K562 (cell line): ENCODE results near the gene ZNF275. TPM values are rescaled to one million over a fixed set of nuclear protein-coding genes. Genes with fewer than 3 reads are reported as not detected.

Experiments used
- ATF1 ChIP-seq, 2 experiments: fragments of 450-650 bp in 1 of 2; IDR thresholded peaks; 2 replicates each; pipeline ENCODE4 v1.6.1; 2016; ENCODE audit warnings: missing compliant biosample characterization in 1 of 2, missing genetic modification characterization in 1 of 2
- CHAMP1 ChIP-seq: fragments of 450-650 bp; IDR thresholded peaks from 2 replicates; pipeline ENCODE4 v1.6.1; 2016; ENCODE audit warnings: mild to moderate bottlenecking
- CREM ChIP-seq: IDR thresholded peaks from 2 replicates; pipeline ENCODE4 v1.6.1; 2014; ENCODE audit warnings: antibody characterized with exemption, low read depth
- JUND ChIP-seq, 2 experiments: IDR thresholded peaks; 2 replicates in 1 of 2; 3 replicates in 1 of 2; pipeline ENCODE4 v1.6.1; 2011; ENCODE audit warnings: borderline replicate concordance in 2 of 2, low read depth in 2 of 2, low read length in 2 of 2, improper control_type of control experiment in 1 of 2, missing biosample characterization in 1 of 2, missing genetic modification characterization in 1 of 2, missing genetic modification reagents in 1 of 2
- REST ChIP-seq, 2 experiments: fragments of 450-650 bp; formaldehyde crosslinking in 1 of 2; IDR thresholded peaks; 2 replicates each; pipeline versions ENCODE4 v1.4.0 to v1.6.1; 2014 to 2020; ENCODE audit warnings: mild to moderate bottlenecking in 2 of 2, borderline replicate concordance in 1 of 2, low read depth in 1 of 2
- RFX7 ChIP-seq: fragments of 250-450 bp; sonication (Bioruptor Pico); IDR thresholded peaks from 2 replicates; pipeline ENCODE4 v1.5.1; 2021; ENCODE audit warnings: mild to moderate bottlenecking
- SMAD4 ChIP-seq: fragments of 250-450 bp; sonication (Bioruptor Pico); conservative IDR thresholded peaks from 2 replicates; pipeline ENCODE4 v1.8.0; 2021; ENCODE audit warnings: inconsistent platforms, mild to moderate bottlenecking, moderate library complexity
- SP1 ChIP-seq: sonication (generic); formaldehyde crosslinking; IDR thresholded peaks from 2 replicates; pipeline ENCODE4 v1.8.1; 2022; ENCODE audit warnings: mild to moderate bottlenecking, missing genetic modification reagents
- TRIM24 ChIP-seq, 2 experiments: fragments of 450-650 bp; IDR thresholded peaks; 2 replicates each; pipeline ENCODE4 v1.6.1; 2016
- YY1 ChIP-seq, 3 experiments: IDR thresholded peaks; 2 replicates each; pipeline ENCODE4 v1.6.1; 2011; ENCODE audit warnings: low read length in 2 of 3, mild to moderate bottlenecking in 2 of 3, moderate library complexity in 2 of 3, borderline replicate concordance in 1 of 3, control low read depth in 1 of 3, low read depth in 1 of 3; ENCODE audit not compliant: insufficient read depth in 3 of 3, insufficient replicate concordance in 2 of 3, control insufficient read depth in 1 of 3, insufficient read length in 1 of 3; ENCODE audit errors: extremely low read depth in 1 of 3
- polyA plus RNA-seq, 8 experiments: library from polyadenylated mRNA; depleted of rRNA in 4 of 8; stranded (reverse) in 5 of 8; unstranded in 3 of 8; fragments of >200 nt; fragmentation: Nextera tagmentation in 2 of 8; fragmentation: Illumina TruSeq in 1 of 8; extraction: Ambion mirVana in 2 of 8; extraction: Trizol in 1 of 8; gene quantifications; 2 replicates each; pipeline versions ENCODE4 v1.2.1 to v1.2.3, GENCODE V29; 2011 to 2014; ENCODE audit warnings: inconsistent platforms in 1 of 8, missing spikeins in 1 of 8
- total RNA-seq, 7 experiments: library from RNA; depleted of rRNA in 6 of 7; stranded (reverse); fragments of >200 nt in 6 of 7; fragmentation: Illumina TruSeq in 2 of 7; extraction: Trizol in 2 of 7; gene quantifications; 2 replicates each; pipeline versions ENCODE4 v1.2.1 to v1.2.3, GENCODE V29; 2011 to 2021; ENCODE audit warnings: low replicate concordance in 1 of 7
- TF ChIP-seq, protein P1 (sequence below), 3 experiments: IDR thresholded peaks in 2 of 3; conservative IDR thresholded peaks in 1 of 3; 2 replicates each; pipeline ENCODE4 v1.5.1; 2011 to 2012; ENCODE audit warnings: low read length in 3 of 3, mild to moderate bottlenecking in 3 of 3, control low read depth in 2 of 3, improper control_type of control experiment in 1 of 3, inconsistent platforms in 1 of 3, low read depth in 1 of 3, mixed read lengths in 1 of 3, moderate library complexity in 1 of 3; ENCODE audit not compliant: insufficient read depth in 2 of 3

Gene ZNF275
- total and polyA plus RNA-seq, 9 of the 15 experiments (the other 6 are each of a cell fraction or from before 2014, with no cell fraction given), result 2.1 to 19.1 (median 12.0) TPM

GRCh38 chrX:153400146-153401132 is 66.5 kb downstream of the ZNF275 start (continued):
- TF ChIP-seq YY1 (IDR thresholded peaks at IDR 0.05; ENCODE audit: borderline replicate concordance in 1 of 3, control insufficient read depth in 1 of 3, extremely low read depth in 1 of 3, insufficient read depth in 3 of 3, insufficient read length in 1 of 3, insufficient replicate concordance in 2 of 3, low read depth in 1 of 3, low read length in 2 of 3), result peak in 2 of 3 experiments; percentile 58 to 76
- no peak for TF ChIP-seq ATF1 (CRISPR knock-in tag; IDR thresholded peaks at IDR 0.05)
- TF ChIP-seq ATF1 (tag; IDR thresholded peaks at IDR 0.05), result no peak
- TF ChIP-seq, protein P1, sequence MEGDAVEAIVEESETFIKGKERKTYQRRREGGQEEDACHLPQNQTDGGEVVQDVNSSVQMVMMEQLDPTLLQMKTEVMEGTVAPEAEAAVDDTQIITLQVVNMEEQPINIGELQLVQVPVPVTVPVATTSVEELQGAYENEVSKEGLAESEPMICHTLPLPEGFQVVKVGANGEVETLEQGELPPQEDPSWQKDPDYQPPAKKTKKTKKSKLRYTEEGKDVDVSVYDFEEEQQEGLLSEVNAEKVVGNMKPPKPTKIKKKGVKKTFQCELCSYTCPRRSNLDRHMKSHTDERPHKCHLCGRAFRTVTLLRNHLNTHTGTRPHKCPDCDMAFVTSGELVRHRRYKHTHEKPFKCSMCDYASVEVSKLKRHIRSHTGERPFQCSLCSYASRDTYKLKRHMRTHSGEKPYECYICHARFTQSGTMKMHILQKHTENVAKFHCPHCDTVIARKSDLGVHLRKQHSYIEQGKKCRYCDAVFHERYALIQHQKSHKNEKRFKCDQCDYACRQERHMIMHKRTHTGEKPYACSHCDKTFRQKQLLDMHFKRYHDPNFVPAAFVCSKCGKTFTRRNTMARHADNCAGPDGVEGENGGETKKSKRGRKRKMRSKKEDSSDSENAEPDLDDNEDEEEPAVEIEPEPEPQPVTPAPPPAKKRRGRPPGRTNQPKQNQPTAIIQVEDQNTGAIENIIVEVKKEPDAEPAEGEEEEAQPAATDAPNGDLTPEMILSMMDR (IDR thresholded peaks at IDR 0.05 in 2 of 3, conservative IDR thresholded peaks at IDR 0.05 in 1 of 3; ENCODE audit: insufficient read depth in 2 of 3, low read depth in 1 of 3, low read length in 3 of 3), result peak; percentile 99 to 100 (median 100)
- TF ChIP-seq CHAMP1, result 0 out of 2 replicates have a peak, but pooled peaks have one; percentile 19
- TF ChIP-seq TRIM24 (IDR thresholded peaks at IDR 0.05), result no peak
- 0 out of 2 replicates have a peak, but pooled peaks have one; percentile 30 for TF ChIP-seq SMAD4 (CRISPR knock-in tag)
- TF ChIP-seq CREM, result peak; percentile 64
- TF ChIP-seq RFX7 (CRISPR knock-in tag), result no peak
- TF ChIP-seq REST (IDR thresholded peaks at IDR 0.05; ENCODE audit: borderline replicate concordance), result peak; percentile 51; the same call in 1 of the 2 replicates
- no peak for TF ChIP-seq REST (CRISPR knock-in tag; IDR thresholded peaks at IDR 0.05; ENCODE audit: low read depth)
- TF ChIP-seq JUND (IDR thresholded peaks at IDR 0.05; ENCODE audit: borderline replicate concordance, low read depth, low read length), result peak; percentile 47; the same call in 1 of the 2 replicates
- TF ChIP-seq JUND (tag; IDR thresholded peaks at IDR 0.05; ENCODE audit: borderline replicate concordance, low read depth, low read length), result no peak
- peak; percentile 49; the same call in 1 of the 2 replicates for TF ChIP-seq SP1 (CRISPR knock-in tag)
